HEK293 (cell line): Measurements from ENCODE around the gene TANK.

Experiments used
- CTCF ChIP-seq: fragments of 450-650 bp; formaldehyde crosslinking; IDR thresholded peaks from 2 replicates; pipeline ENCODE4 v1.5.1; 2016; ENCODE audit warnings: missing biosample characterization, missing genetic modification characterization
- YY1 ChIP-seq: fragments of 450-650 bp; formaldehyde crosslinking; IDR thresholded peaks from 2 replicates; pipeline ENCODE4 v1.5.1; 2018; ENCODE audit warnings: missing biosample characterization, missing genetic modification characterization
- ZNF138 ChIP-seq: fragments of 450-650 bp; formaldehyde crosslinking; IDR thresholded peaks from 2 replicates; pipeline ENCODE4 v1.5.1; 2016; ENCODE audit warnings: missing biosample characterization, missing genetic modification characterization, borderline replicate concordance
- ZNF140 ChIP-seq: fragments of 450-650 bp; formaldehyde crosslinking; IDR thresholded peaks from 2 replicates; pipeline ENCODE4 v1.5.1; 2016; ENCODE audit warnings: missing biosample characterization, missing genetic modification characterization
- ZNF274 ChIP-seq, 2 experiments: fragments of 200-500 bp in 1 of 2; fragments of 450-650 bp in 1 of 2; sonication (Bioruptor generic) in 1 of 2; formaldehyde crosslinking in 1 of 2; IDR thresholded peaks; 2 replicates each; pipeline versions ENCODE4 v1.5.1 to v1.6.1; 2014 to 2016; ENCODE audit warnings: borderline replicate concordance in 1 of 2, inconsistent platforms in 1 of 2, low read length in 1 of 2, missing biosample characterization in 1 of 2, missing genetic modification characterization in 1 of 2
- ZNF292 ChIP-seq: fragments of 450-650 bp; formaldehyde crosslinking; IDR thresholded peaks from 2 replicates; pipeline ENCODE4 v1.5.1; 2016; ENCODE audit warnings: low read depth, missing biosample characterization, missing genetic modification characterization, borderline replicate concordance
- ZNF37A ChIP-seq: fragments of 450-650 bp; IDR thresholded peaks from 2 replicates; pipeline ENCODE4 v1.5.1; 2018; ENCODE audit warnings: missing biosample characterization, missing genetic modification characterization
- ZNF416 ChIP-seq: fragments of 450-650 bp; formaldehyde crosslinking; IDR thresholded peaks from 2 replicates; pipeline ENCODE4 v1.5.1; 2016; ENCODE audit warnings: missing biosample characterization, missing genetic modification characterization

- TF ChIP-seq ZNF292 (tag by site-specific recombination) = no peak
- TF ChIP-seq ZNF138 (tag by site-specific recombination) = no peak
- TF ChIP-seq ZNF416 (tag by site-specific recombination) = no peak
- no peak for TF ChIP-seq CTCF (tag by site-specific recombination)
- no peak for TF ChIP-seq ZNF274 (IDR thresholded peaks at IDR 0.05; ENCODE audit: low read length)
- no peak for TF ChIP-seq ZNF274 (tag by site-specific recombination; IDR thresholded peaks at IDR 0.05; ENCODE audit: borderline replicate concordance)
- TF ChIP-seq ZNF140 = no peak
- TF ChIP-seq ZNF37A (tag by site-specific recombination) = no peak
- TF ChIP-seq YY1 (tag by site-specific recombination) = no peak
Measured at GRCh38 chr2:161169335-161169734, 9.1 kb downstream of the TANK start.
